IPS-18a (cell line): ENCODE data around the gene EBPL.

Experiments used
- H3K27ac ChIP-seq: one replicate; pipeline ENCODE4 v1.5.1; 2013; ENCODE audit warnings: low read length
- H3K27me3 ChIP-seq: one replicate; pipeline ENCODE4 v1.6.1; 2013; ENCODE audit warnings: mild to moderate bottlenecking, low read length; ENCODE audit not compliant: control insufficient read depth, insufficient read depth
- H3K36me3 ChIP-seq: one replicate; pipeline ENCODE4 v1.6.1; 2013; ENCODE audit warnings: low read depth, low read length; ENCODE audit not compliant: control insufficient read depth
- H3K4me1 ChIP-seq: one replicate; pipeline ENCODE4 v1.6.1; 2013; ENCODE audit warnings: low read depth, low read length; ENCODE audit not compliant: control insufficient read depth
- H3K4me3 ChIP-seq: one replicate; pipeline ENCODE4 v1.5.1; 2013; ENCODE audit warnings: low read length
- H3K9ac ChIP-seq: one replicate; pipeline ENCODE4 v1.6.1; 2013; ENCODE audit warnings: mild to moderate bottlenecking, low read length, moderate library complexity
- H3K9me3 ChIP-seq: one replicate; pipeline ENCODE4 v1.6.1; 2013; ENCODE audit warnings: low read depth, low read length; ENCODE audit not compliant: control insufficient read depth

EBPL gene

DNA sequence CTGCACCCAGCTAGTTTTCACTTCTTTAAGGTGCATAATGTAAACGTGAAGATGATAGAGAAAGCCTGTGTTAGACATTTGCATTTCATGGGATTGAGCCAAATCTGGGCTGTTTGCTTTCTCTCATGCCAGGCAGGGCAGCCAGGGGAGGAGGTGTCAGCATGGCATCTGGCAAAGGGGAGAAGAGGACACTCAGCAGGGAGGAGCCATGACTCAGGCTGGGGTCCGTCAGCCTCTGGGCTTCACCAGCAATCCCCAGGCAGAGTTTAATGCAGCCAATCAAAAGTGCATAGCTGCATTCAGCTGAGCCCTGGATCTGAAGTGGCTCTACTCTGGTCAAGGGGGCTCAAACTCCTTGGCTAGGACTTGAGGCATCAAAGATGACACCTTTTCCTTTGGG lies 23.5 kb downstream of the EBPL start:
- Histone ChIP-seq H3K9me3 (no peaks in the 10 kb centered on the region), H3K4me3 (no peak overlapping the region), H3K36me3 (peaks cover 22% of the 10 kb centered on the region), H3K27ac (no peak overlapping the region), H3K9ac (no peak overlapping the region), H3K4me1 (peaks cover 7% of the 10 kb centered on the region), H3K27me3 (no peaks in the 10 kb centered on the region)

DNA sequence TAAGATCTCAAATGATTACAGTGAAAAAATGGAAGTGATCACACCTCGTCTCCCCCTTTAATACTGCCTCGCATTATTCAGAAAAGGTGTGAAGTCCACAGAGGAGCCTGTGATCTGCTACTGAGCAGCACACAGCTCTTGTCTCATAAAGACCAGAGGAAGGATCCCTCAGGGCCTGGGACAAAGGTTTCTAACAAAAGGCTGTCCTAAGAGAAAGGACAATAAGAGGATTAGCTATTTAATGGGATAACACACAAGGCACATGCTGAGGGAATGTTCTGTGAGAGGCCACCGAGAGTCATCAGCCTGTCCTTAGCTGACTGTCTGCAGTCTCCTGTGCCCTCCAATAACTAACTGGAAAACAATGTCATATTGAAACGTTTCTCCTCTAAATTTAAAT lies 26.7 kb downstream of the EBPL start:
- Histone ChIP-seq H3K4me1 (no peaks in the 10 kb centered on the region), H3K27ac (no peak overlapping the region), H3K36me3 (peaks cover 32% of the 10 kb centered on the region), H3K9me3 (no peaks in the 10 kb centered on the region), H3K4me3 (no peak overlapping the region), H3K27me3 (no peaks in the 10 kb centered on the region), H3K9ac (no peak overlapping the region)

DNA sequence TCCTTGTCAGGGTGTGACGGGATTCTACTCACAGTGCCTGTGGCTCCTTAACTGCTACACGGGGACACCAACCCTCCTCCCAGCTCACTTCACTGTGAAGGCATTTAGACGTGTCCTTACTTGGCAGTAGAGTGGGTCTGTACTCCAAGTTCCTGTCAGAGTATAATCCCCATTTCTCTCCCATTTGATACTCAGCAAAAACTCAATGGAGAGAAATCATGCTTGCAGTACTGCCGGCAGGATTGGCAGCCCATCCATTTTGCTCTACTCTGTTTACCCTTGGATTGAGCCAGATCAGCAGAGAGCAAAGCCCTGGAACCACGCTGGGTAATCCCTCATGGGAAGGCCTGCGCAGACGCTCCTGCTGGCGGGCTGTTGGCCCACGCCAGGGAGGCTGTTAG lies 34.0 kb downstream of the EBPL start:
- Histone ChIP-seq H3K4me3 (no peak overlapping the region), H3K27me3 (no peaks in the 10 kb centered on the region), H3K9ac (no peak overlapping the region), H3K9me3 (no peaks in the 10 kb centered on the region), H3K4me1 (peaks cover 2% of the 10 kb centered on the region), H3K27ac (no peak overlapping the region), H3K36me3 (peaks cover 10% of the 10 kb centered on the region)

DNA sequence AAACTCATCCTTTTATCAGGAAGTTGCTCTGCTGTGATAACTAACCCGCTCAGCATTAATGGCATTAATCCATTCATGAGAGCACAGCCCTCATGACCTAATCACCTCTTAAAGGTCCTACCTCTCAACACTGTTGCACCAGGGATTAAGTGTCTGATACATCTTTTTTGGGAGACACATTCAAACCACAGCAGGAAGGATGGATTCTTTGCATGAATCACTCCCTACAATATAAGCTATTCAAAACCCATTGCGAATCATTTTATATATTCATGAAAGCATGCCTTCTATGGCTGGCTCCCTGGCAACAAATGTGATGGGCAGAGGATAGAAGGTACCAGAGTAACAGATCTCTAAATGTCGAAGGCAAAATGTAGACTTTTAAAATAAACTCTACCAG lies 35.4 kb downstream of the EBPL start:
- Histone ChIP-seq H3K27me3 (no peaks in the 10 kb centered on the region), H3K9ac (no peak overlapping the region), H3K36me3 (peaks cover 2% of the 10 kb centered on the region), H3K9me3 (no peaks in the 10 kb centered on the region), H3K4me1 (peaks cover 2% of the 10 kb centered on the region), H3K27ac (no peak overlapping the region), H3K4me3 (no peak overlapping the region)

DNA sequence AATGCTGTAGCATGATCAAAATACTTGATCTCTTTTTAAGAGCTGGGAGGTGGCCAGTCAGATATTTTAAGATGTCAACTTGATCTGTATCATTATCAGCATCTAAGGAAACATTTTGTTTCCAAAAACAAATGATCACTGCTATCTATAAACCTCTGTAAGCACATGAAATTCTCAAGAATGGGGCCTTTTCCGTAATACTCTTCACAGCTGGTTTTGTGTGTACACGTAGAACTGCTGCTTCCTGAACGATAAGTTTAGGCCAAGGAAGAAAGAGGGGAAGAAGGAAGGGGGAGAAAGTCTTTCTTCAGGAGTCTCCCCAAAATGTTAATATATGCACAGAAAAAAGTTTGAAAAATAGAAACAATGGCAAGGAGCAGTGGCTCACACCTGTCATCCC lies 37.3 kb downstream of the EBPL start:
- Histone ChIP-seq H3K9ac (no peak overlapping the region), H3K27ac (no peak overlapping the region), H3K4me1 (peaks cover 2% of the 10 kb centered on the region), H3K27me3 (no peaks in the 10 kb centered on the region), H3K4me3 (no peak overlapping the region), H3K9me3 (no peaks in the 10 kb centered on the region), H3K36me3 (no peaks in the 10 kb centered on the region)

DNA sequence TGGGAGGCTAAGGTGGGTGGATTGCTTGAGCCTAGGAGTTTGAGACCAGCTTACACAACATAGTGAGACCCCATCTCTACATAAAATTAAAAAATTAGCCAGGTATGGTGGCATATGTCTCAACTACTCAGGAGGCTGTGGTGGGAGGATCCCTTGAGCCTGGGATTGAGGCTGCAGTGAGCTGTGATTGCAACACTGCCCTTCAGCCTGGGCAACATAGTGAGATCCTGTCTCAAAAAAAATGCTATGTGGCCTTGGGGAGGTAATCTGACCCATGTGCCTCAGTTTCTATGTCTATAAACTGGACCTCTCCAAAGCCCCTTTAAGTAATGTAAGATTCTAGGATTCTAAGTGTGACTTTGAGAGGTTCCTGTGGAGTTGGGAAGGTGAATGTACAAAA lies 37.8 kb downstream of the EBPL start:
- peaks cover 2% of the 10 kb centered on the region for H3K4me1 ChIP-seq

DNA sequence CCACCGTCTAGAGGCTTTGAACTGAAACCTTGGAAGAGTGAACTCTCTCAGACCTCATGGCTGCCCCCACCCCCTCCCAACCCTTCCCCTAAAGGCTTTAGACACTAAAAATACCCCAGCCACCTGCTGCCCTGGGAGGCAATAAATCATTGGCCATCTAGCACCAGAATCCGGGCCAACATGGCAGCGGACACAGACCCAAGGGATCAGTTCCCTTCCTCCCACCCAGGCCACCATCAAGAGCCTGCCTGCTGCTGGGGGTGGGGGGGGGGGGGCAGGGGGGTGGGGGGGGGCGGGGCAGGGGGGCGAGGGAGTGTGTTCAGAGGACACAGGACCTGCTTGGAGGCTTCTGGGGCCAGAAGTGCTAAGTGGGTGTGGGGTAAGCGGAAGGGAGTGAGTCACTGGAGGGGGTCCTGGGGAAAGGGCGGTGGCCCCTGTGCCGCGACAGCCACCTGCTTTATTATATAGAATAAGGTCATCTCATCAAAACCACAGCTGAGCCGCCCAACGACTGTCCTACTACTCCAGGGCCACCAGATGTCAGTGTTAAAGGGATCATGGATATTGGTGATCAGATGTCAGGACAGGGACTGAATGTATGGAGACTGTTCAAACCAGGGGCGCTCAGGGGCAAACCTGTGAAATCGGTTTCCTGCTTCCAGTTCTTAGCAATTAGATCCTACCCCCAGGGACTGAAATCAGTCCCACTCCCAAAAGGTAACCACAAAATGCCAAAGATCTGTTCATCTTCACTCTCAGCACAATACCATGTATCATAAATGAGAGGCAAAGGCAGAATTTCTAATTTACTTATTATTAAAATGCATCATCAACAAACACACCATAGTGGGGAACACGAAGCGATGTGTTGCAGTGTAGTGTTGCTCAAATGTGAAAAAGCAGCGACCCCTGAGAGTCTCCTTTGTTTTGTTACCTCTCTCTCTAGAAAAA lies 38.7 kb downstream of the EBPL start:
- Histone ChIP-seq H3K9ac (no peak overlapping the region), H3K36me3 (no peaks in the 10 kb centered on the region), H3K9me3 (no peaks in the 10 kb centered on the region), H3K4me1 (peaks cover 2% of the 10 kb centered on the region), H3K4me3 (no peak overlapping the region), H3K27ac (no peak overlapping the region), H3K27me3 (no peaks in the 10 kb centered on the region)

More for the DNA sequence above, 37.8 kb downstream of the EBPL start:
- no peak overlapping the region for H3K9ac ChIP-seq
- no peak overlapping the region for H3K4me3 ChIP-seq
- no peaks in the 10 kb centered on the region for H3K36me3 ChIP-seq
- H3K27me3 ChIP-seq: no peaks in the 10 kb centered on the region
- no peaks in the 10 kb centered on the region for H3K9me3 ChIP-seq
- H3K27ac ChIP-seq: no peak overlapping the region

DNA sequence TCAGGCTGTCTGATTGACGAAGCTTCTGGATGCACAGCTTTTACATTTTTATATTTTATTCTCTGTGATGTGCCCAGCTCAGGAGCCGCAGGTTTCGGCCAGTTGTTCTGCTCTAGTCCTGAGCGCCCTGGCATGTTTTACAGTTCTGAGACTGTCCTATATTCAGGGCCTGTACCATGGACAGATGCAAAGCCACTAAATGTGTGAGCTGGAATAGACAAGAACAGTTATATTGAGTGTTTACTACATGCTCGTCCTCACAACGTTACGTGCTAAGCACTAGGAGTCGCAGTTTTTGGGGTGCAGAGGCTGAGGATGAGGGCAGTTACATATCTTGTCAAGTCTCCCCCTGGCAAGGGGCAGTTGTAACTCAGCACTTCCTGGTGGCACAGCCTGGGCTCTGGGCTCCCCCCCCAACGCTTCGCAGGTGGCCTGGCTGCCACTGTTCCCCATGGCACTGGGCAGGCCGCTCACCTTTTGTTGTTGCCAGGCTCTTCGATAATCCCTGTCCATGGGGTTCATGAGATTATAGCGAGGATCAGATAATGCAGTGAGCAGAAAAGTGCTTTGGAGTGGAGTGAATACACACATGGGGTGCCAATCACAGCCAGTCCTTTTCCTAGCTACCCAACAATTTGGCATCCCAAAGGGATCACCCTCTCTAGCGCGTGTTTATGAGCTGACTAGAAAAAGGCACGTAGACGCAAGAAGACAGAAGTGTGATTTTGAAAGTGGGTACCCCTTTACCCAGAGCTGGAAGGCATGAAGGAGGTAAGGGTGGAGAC lies 39.5 kb downstream of the EBPL start:
- Histone ChIP-seq H3K36me3 (no peaks in the 10 kb centered on the region), H3K27me3 (no peaks in the 10 kb centered on the region), H3K27ac (no peak overlapping the region), H3K9ac (no peak overlapping the region), H3K9me3 (no peaks in the 10 kb centered on the region), H3K4me1 (peaks cover 2% of the 10 kb centered on the region), H3K4me3 (no peak overlapping the region)

DNA sequence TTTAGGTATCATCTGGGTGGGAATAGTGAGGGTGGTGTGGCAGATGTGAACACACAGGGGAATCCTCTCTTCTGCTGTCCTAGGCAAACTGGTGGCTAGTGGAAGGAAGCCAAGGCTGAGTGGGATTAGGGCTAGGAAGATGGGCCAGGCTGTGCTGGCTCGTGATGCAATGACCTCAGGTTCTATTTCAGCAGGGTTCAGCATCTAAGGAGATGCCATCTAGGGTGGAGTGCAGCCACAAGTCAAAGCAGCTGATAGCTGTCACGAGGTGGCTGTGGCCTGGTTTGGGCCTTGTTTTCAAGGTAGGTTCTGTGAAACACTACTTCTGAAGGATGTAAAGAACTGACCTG lies 41.3 kb downstream of the EBPL start:
- Histone ChIP-seq H3K9me3 (no peaks in the 10 kb centered on the region), H3K4me1 (peaks cover 2% of the 10 kb centered on the region), H3K9ac (no peak overlapping the region), H3K36me3 (no peaks in the 10 kb centered on the region), H3K27ac (no peak overlapping the region), H3K27me3 (no peaks in the 10 kb centered on the region), H3K4me3 (no peak overlapping the region)

DNA sequence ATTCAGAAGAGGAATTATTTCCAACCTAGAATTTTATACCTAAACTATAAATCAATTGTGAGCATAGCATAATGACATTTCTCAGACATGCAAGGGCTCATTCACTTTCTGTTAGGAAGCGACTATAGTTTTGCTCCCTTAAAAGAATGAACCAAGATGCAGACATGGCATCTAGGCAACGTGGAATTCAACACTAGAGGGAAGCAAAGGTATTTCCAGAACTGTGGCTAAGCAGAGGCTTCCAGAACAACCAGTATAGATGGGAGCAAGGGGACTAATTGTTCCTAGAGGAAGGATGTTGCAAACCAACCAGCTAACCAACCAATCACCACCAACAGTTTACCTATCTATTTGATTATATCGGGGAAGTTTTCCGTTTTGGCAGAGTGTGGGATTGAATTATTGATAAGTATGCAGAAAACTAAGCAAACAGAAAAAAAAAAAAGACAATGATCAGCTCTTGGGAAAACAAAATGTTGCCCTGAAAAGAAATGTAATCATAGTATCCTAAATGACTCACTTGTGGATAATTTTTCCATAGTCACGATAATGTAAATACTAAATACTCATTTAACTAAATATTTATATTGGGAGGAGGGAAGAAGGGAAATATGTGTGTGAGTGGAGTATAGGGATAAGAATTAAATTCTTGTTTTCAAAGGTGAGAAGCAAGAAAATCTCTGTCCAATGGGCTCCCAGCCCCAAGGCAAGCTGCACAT lies 41.9 kb downstream of the EBPL start:
- Histone ChIP-seq H3K36me3 (no peaks in the 10 kb centered on the region), H3K9me3 (no peaks in the 10 kb centered on the region), H3K27me3 (no peaks in the 10 kb centered on the region), H3K9ac (no peak overlapping the region), H3K4me1 (peaks cover 2% of the 10 kb centered on the region), H3K27ac (no peak overlapping the region), H3K4me3 (no peak overlapping the region)

DNA sequence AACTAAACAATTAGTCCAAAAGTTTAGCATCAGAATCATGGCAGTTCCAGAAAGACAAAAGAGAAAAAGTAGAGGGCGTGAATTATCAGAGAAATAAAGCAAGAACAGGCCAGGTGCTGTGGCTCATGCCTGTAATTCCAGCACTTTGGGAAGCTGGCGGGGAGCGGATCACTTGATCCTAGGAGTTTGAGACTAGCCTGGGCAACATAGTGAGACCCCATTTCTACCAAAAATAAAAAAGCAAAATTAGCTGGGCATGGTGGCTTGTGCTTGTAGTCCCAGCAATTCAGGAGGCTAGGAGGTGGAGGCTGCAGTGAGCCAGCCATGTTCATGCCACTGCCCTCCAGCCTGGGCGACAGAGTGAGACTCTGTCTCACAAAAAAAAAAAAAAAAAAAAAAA lies 44.6 kb downstream of the EBPL start:
- H3K4me1 ChIP-seq: no peaks in the 10 kb centered on the region
- H3K36me3 ChIP-seq: no peaks in the 10 kb centered on the region
- H3K9ac ChIP-seq: no peak overlapping the region
- H3K9me3 ChIP-seq: no peaks in the 10 kb centered on the region
- H3K4me3 ChIP-seq: no peak overlapping the region
- H3K27ac ChIP-seq: no peak overlapping the region
- no peaks in the 10 kb centered on the region for H3K27me3 ChIP-seq
